Mononuclear cell (primary cell): ENCODE measurements around the gene SNTG2. TPM values are rescaled to one million over a fixed set of nuclear protein-coding genes. Genes with fewer than 3 reads are reported as not detected.

ENCODE experiments used
- H3K27me3 ChIP-seq: 2 replicates; pipeline ENCODE4 v1.6.0; 2011; ENCODE audit warnings: low read length, control low read depth; ENCODE audit not compliant: insufficient read depth
- H3K4me1 ChIP-seq: 2 replicates; pipeline ENCODE4 v1.5.1; 2011; ENCODE audit warnings: mild to moderate bottlenecking, low read length, control low read depth; ENCODE audit not compliant: insufficient read depth
- H3K4me3 ChIP-seq: 2 replicates; pipeline ENCODE4 v1.5.1; 2011; ENCODE audit warnings: mild to moderate bottlenecking, low read length, moderate library complexity
- H3K9me3 ChIP-seq: 2 replicates; pipeline ENCODE4 v1.5.1; 2011; ENCODE audit warnings: low read depth, mild to moderate bottlenecking, control low read depth, low read length
- total RNA-seq: library from RNA; depleted of rRNA; stranded (reverse); fragments of >200 nt; gene quantifications from one replicate; pipeline ENCODE4 v1.2.3, GENCODE V29; 2012

The SNTG2 gene
- total RNA-seq, 1 donor, result 1.5 TPM

DNA sequence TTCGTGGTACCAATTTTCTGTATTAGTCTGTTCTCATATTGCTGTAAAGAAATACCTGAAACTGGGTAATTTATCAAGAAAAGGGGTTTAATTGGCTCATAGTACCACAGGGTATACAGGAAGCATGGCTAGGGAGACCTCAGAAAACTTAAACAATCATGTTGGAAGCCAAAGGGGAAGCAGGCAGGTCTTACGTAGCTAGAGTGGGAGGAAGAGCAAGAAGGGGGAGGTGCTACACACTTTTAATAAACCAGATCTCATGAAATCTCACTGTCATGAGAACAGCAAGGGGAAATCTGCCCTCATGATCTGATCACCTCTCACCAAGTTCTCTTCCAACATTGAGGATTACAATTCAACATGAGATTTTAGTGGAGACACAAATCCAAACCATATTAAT, 235.8 kb downstream of the SNTG2 start:
- Histone ChIP-seq H3K4me1 (no peaks in the 10 kb centered on the region), H3K9me3 (no peaks in the 10 kb centered on the region), H3K4me3 (no peak overlapping the region), H3K27me3 (no peaks in the 10 kb centered on the region)

DNA sequence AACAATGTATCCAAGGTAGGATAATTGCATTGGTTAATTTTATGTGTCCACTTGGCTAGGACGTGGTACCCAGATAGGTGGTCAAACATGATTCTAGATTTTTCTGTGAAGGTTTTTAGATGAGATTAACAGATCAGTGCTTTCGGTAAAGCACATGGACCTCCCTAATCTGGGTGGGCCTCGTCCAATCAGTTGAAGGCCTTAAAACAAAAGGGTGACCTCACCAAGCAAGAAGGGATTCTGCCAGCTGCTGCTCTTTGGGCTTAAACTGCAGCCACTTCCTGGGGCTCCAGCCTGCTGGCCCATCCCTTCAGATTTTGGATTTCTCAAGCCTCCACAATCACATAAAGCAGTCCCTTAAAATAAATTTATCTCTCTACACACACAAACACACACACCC, 236.5 kb downstream of the SNTG2 start:
- H3K4me1 ChIP-seq, result no peaks in the 10 kb centered on the region
- no peaks in the 10 kb centered on the region for H3K27me3 ChIP-seq
- no peaks in the 10 kb centered on the region for H3K9me3 ChIP-seq
- H3K4me3 ChIP-seq, result no peak overlapping the region

DNA sequence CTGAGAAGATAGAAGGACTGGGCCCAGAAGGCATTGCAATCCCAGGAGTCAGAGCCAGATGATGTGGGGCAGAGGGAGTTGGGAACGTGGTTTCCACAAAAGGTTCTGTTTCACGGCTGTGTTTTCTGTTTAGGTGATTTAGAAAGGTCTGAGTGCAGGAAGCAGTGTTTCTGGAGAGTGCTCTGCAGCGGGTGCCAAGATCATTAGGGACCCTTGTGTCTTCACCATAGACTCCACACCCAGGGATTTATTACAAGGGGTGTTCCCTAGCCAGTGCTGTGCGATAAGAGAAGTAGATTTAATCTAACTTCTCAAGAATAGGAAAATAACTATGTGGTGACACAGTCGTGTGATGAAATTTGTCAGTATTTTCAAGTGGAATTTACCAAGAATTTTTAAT, 241.5 kb downstream of the SNTG2 start:
- Histone ChIP-seq H3K4me1 (no peaks in the 10 kb centered on the region), H3K4me3 (no peak overlapping the region), H3K27me3 (no peaks in the 10 kb centered on the region), H3K9me3 (peaks cover 15% of the 10 kb centered on the region)

DNA sequence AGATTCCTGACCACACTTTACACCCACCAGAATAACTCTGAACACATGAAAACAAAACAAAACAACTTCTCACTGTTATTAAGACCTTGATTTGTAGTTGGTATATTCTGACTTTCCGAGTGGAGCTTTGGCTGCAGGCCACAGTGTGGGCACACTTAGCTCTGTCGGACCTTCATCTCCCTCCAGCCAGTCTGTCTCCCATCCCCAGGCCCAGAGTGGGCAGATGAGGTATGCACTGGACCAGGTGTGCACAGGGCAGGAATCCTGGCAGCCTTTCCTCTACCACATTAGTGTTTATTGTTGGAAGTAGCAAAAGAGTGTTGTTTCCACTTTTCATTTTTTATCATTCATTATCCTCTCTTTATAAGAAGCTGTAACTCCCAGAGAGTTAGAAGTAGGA, 243.2 kb downstream of the SNTG2 start:
- no peaks in the 10 kb centered on the region for H3K4me1 ChIP-seq
- H3K4me3 ChIP-seq, result no peak overlapping the region
- peaks cover 15% of the 10 kb centered on the region for H3K9me3 ChIP-seq
- H3K27me3 ChIP-seq, result no peaks in the 10 kb centered on the region

DNA sequence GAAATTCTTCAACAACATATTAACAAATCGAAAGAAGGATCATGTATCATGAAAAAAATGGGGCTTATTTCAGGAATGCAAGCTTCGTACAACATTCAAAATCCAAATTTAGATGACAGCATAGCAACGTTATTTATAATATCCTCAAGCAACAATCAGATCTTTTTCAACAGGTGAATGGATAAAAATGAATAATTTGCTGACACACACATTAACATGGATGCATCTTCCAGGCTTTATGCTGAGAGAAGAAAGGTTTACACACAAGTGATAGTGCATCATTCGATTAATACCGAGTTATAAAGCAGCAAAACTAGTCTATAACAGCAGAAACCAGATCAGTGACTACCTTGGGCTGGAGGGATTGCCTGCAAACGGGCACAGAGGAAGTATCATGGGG, 253.1 kb downstream of the SNTG2 start:
- no peaks in the 10 kb centered on the region for H3K4me1 ChIP-seq
- no peak overlapping the region for H3K4me3 ChIP-seq
- H3K9me3 ChIP-seq, result peaks cover 20% of the 10 kb centered on the region
- H3K27me3 ChIP-seq, result no peaks in the 10 kb centered on the region

DNA sequence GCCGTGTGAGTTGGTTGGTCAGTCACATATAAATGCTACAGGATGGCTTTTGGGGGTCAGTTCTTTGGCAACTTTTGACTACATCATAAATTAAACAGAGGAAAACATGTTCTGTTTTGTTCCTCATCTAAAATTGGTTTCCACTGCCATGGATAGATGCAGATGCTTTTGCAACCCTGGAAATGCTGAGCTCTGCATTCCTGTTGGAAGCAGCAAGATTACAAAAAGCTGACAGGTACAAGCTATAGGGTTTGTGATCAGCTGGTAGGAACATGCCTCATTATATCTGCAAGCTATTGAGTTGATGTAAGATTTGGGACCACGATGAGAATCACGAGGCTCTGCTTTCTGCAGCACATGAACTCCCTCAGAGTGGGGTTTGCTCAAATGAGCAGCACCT, 255.2 kb downstream of the SNTG2 start:
- Histone ChIP-seq H3K27me3 (no peaks in the 10 kb centered on the region), H3K4me3 (no peak overlapping the region), H3K9me3 (peaks cover 11% of the 10 kb centered on the region), H3K4me1 (no peaks in the 10 kb centered on the region)

DNA sequence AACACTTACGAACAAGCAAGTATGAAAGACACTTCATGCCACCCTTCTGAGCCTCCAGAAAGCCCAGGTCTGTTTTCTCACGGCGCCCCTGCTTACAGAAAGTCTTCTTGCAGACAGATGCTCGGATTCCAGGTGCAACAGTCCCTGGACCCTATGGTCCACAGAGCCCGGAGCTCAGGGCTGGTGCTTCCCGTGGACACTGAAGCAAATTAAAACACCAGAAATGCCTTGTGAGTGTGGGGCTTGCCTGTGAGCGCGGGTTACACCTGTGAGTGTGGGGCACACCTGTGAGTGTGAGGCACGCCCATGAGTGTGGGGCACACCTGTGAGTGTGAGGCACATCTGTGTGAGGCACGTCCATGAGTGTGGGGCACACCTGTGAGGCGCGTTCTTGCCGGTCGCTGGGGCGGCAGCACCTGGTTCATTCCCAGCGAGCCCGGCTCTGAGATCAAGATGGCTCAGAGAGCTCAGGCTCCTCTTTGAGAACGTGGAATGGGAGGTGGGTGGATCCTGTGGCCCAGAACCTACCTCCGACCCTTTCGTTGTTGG, 257.4 kb downstream of the SNTG2 start:
- no peaks in the 10 kb centered on the region for H3K27me3 ChIP-seq
- H3K4me3 ChIP-seq, result no peak overlapping the region
- H3K9me3 ChIP-seq, result no peaks in the 10 kb centered on the region
- no peaks in the 10 kb centered on the region for H3K4me1 ChIP-seq

DNA sequence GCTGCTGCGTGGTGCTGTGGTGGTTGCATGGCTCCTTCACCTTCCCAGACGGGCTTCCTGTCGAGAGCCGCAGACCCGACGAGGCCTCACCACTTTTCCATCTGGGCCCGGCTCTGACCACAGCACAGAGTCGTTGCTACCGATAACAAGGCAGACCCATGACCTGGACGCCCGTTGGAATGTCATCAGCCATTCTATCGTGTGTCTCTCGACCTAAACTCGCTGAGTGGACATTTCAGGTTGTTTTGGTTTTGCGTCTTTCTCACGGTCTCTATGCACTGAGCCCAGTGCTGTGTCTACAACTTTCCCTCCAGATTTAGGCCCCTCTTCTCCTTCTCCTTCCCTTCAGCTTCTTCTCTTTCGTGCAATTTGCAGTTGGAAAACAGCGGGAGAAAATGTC, 257.9 kb downstream of the SNTG2 start:
- Histone ChIP-seq H3K4me1 (no peaks in the 10 kb centered on the region), H3K4me3 (no peak overlapping the region), H3K27me3 (no peaks in the 10 kb centered on the region), H3K9me3 (no peaks in the 10 kb centered on the region)

DNA sequence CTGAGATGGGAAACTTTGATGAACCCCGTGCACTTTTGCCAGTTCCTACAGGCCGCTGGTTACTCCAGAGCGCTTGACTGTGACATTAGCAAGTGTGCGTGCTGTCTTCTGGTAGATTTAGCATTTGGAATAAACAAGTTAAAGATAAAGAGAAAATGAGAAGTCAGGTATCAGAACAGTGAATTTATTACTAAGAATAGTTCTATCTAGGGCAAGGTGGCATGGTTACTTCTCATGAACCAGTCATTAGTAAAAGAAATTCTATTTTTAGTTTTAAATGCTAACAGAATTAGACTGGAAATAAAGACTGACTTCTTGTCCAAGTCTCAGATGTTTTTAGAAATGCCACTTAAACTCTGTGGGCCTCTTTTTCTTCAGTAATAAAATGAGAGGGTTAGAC, 258.6 kb downstream of the SNTG2 start:
- Histone ChIP-seq H3K9me3 (no peaks in the 10 kb centered on the region), H3K27me3 (no peaks in the 10 kb centered on the region), H3K4me3 (no peak overlapping the region), H3K4me1 (no peaks in the 10 kb centered on the region)

DNA sequence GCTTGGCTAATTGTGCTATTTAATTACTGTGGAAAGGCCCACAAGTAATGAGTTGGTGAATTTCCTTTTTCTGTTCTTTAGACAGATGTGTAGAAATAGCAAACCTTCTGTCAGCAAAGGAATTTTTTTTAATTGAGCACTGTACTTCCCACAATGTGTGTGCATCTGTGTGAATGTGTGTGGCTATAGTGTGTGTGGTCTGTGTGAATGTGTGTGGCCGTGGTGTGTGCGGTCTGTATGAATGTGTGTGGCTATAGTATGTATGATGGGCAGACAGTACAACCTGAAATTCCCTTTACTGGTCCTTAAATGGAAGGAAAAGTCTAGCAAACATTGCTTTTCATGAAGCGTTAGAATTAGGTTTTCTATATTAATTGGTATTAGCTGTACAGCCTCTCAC, 259.1 kb downstream of the SNTG2 start:
- H3K27me3 ChIP-seq, result no peaks in the 10 kb centered on the region
- no peak overlapping the region for H3K4me3 ChIP-seq
- no peaks in the 10 kb centered on the region for H3K4me1 ChIP-seq
- H3K9me3 ChIP-seq, result peaks cover 1% of the 10 kb centered on the region

DNA sequence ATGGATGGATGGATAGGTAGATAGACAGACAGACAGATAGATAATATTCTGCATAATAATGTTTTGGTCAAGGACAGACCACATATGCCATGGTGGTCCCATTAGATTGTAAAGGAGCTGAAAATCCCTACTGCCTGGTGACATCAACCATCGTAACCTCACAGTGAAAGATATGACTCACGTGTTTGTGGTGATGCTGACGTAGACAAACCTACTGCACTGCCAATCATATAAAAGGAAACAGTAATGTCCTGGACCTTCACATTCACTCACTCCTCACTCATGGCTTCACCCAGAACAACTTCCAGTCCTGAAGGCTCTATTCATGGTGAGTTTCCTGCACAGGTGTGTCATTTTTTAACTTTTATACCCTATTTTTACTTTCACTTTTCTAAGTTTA, 259.7 kb downstream of the SNTG2 start:
- Histone ChIP-seq H3K4me3 (no peak overlapping the region), H3K27me3 (no peaks in the 10 kb centered on the region), H3K9me3 (peaks cover 5% of the 10 kb centered on the region), H3K4me1 (no peaks in the 10 kb centered on the region)

DNA sequence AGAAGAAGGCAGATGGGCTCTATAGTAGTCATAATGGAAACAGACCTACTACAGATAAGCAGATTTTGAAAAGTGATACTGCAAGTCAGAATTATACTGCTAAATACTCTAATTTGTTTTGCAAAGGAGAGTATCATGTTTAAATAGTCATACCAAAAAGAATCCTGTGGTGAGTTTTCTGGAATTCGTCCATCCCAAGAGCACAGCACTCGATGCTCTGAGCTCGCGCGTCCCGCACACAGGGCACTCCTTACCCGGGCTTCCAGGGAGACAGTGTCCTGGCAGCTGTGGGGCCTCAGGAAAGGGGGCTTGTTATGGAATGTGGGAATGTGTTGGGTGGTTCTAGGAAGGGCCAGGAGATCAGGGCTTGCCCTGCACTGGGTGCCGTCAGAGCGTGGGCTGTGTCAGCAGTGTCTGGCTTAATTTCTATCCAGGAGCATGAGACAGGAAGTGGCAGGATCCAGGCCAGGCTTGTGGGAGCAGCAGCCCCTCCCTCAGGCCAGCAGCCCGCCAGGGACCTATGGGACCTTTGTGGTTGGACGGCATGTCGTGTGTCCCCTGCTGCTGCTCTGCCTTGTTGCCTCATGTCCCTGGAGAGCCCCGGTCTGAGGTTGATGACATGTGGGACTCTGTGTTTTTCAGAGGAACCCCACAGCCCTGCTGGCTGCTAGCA, 269.4 kb downstream of the SNTG2 start:
- Histone ChIP-seq H3K27me3 (no peaks in the 10 kb centered on the region), H3K4me3 (no peak overlapping the region), H3K4me1 (no peaks in the 10 kb centered on the region), H3K9me3 (peaks cover 1% of the 10 kb centered on the region)

DNA sequence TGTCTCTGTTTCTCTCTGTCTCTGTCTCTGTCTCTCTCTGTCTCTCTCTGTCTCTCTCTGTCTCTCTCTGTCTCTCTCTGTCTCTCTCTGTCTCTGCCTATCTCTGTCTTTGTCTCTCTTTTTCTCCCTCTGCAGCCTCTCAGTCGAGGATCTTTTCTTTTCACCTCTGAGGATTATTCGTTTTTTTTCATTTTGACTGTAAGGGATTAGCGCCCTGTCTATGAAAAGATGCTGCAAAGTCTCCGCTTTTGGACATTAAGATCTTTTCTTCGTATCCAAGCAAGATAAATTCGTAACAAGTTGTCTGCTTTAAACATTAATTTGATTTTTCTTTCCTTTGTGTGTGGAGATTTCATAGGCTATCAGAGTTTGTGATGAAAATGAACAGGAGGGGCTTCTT, 271.4 kb downstream of the SNTG2 start:
- H3K27me3 ChIP-seq, result no peaks in the 10 kb centered on the region
- H3K4me1 ChIP-seq, result no peaks in the 10 kb centered on the region
- no peaks in the 10 kb centered on the region for H3K9me3 ChIP-seq
- H3K4me3 ChIP-seq, result no peak overlapping the region

DNA sequence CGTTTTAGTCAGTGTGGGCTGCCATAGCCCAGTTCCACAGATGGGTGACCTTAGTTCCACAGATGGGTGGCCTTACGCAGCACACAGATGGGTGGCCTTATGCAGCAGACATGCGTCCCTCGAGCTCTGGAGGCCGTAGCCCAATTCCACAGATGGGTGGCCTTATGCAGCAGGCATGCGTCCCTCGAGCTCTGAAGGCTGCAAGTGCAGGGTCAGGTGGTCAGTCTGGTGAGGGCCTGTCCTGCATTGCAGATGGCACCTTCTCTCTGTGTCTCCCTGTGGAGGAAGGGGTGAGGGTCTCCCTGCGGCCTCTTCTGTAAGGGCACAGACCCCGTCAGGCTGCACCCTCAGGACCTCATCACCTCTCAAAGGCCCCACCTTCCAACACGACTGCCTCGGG, 273.1 kb downstream of the SNTG2 start:
- no peaks in the 10 kb centered on the region for H3K27me3 ChIP-seq
- no peaks in the 10 kb centered on the region for H3K9me3 ChIP-seq
- H3K4me3 ChIP-seq, result no peak overlapping the region
- H3K4me1 ChIP-seq, result no peaks in the 10 kb centered on the region

DNA sequence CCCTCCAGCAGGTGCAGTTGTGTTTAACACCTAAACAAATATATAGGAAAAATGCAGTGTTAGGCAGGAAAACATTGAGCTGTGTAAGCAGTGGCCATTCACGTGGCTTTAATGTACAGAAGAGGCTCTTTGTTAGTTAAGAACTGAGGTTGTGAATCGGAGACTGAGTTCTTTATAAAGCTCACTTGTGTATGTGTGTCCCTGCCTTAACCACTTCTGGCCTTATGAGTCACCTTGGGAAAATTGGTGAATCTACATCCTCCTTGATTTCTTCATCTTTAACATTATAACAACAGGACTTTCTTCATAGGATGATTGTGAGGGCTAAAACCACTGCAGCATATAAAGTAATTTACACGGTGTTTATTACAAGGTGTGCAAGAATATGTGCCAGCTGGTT, 274.3 kb downstream of the SNTG2 start:
- Histone ChIP-seq H3K4me3 (no peak overlapping the region), H3K9me3 (no peaks in the 10 kb centered on the region), H3K27me3 (no peaks in the 10 kb centered on the region), H3K4me1 (no peaks in the 10 kb centered on the region)

DNA sequence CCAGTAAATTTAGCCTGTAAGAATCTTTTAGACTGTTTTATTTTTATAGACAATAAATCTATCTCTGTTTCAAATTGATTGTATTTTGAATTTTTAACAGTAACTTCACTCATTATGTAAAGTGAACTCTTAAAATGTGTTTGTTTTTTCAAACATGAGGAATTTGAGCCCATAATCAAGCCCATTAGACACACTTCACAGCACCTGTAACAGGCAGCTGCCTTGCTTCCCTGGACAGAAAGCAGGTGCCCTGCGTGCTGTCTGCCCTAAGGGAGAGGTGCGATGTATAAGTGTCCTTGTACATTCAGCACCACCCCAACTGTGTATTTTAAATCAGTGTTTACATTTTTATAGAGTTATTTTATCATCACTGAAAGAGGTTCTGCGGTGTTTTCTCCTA, 276.1 kb downstream of the SNTG2 start:
- H3K4me3 ChIP-seq, result no peak overlapping the region

More for the DNA sequence above, 276.1 kb downstream of the SNTG2 start:
- no peaks in the 10 kb centered on the region for H3K27me3 ChIP-seq
- no peaks in the 10 kb centered on the region for H3K4me1 ChIP-seq
- no peaks in the 10 kb centered on the region for H3K9me3 ChIP-seq
